Measurements from ENCODE around the gene TEX11. TPM values are rescaled to one million over a fixed set of nuclear protein-coding genes. Genes with fewer than 3 reads are reported as not detected.
"Not testable (repeated sequence)": the region's sequence is repeated elsewhere in the genome, so short reads cannot be mapped to it uniquely, and the experiment has no call there.

The TEX11 gene
- total and polyA plus RNA-seq, 4 donors: not detected

GRCh38 chrX:70754169-70754848 lies 154.2 kb downstream of the TEX11 start:
- H3K9me3 ChIP-seq (ENCODE audit: control insufficient read depth in 4 of 4, insufficient read depth in 3 of 4, low read length in 3 of 4): peaks cover 0 to 4% (median 2%) of the 10 kb centered on the region in 4 donors
- no peaks in the 10 kb centered on the region for H3K4me1 ChIP-seq (ENCODE audit: control insufficient read depth in 5 of 5, insufficient read depth in 5 of 5, low read length in 5 of 5)
- WGBS, 2 donors: 79 to 100% methylated on average over 2 of the region's 2 CpGs
- H3K9ac ChIP-seq (ENCODE audit: insufficient read depth in 1 of 2, low read length in 2 of 2): no peak overlapping the region
- H3K27me3 ChIP-seq (ENCODE audit: control insufficient read depth in 3 of 3, insufficient read depth in 3 of 3, low read length in 2 of 3): no peaks in the 10 kb centered on the region
- no peak for ATAC-seq (ENCODE audit: insufficient read depth, low FRiP score)
- no peak for DNase-seq
- H3K27ac ChIP-seq (ENCODE audit: low read depth in 1 of 2, low read length in 1 of 2): no peak overlapping the region
- H3K36me3 ChIP-seq (ENCODE audit: control insufficient read depth in 4 of 4, insufficient read depth in 4 of 4, low read length in 4 of 4): no peaks in the 10 kb centered on the region
- TF ChIP-seq CTCF (IDR thresholded peaks at IDR 0.05; ENCODE audit: control extremely low read depth, extremely low read depth): no peak
- H3K4me3 ChIP-seq: no peak overlapping the region

GRCh38 chrX:70733774-70734173 lies 174.7 kb downstream of the TEX11 start:
- H3K4me3 ChIP-seq; H3K9me3 ChIP-seq (ENCODE audit: control insufficient read depth in 4 of 4, insufficient read depth in 3 of 4, low read length in 3 of 4); H3K9ac ChIP-seq (ENCODE audit: insufficient read depth in 1 of 2, low read length in 2 of 2); H3K27me3 ChIP-seq (ENCODE audit: control insufficient read depth in 3 of 3, insufficient read depth in 3 of 3, low read length in 2 of 3); H3K4me1 ChIP-seq (ENCODE audit: control insufficient read depth in 5 of 5, insufficient read depth in 5 of 5, low read length in 5 of 5); ATAC-seq (ENCODE audit: insufficient read depth, low FRiP score); DNase-seq; H3K36me3 ChIP-seq (ENCODE audit: control insufficient read depth in 4 of 4, insufficient read depth in 4 of 4, low read length in 4 of 4); H3K27ac ChIP-seq (ENCODE audit: low read depth in 1 of 2, low read length in 1 of 2): not testable (repeated sequence)
- whole genome bisulfite sequencing, 2 donors: 87 to 89% methylated on average over 3 to 4 of the region's 5 CpGs

- H3K4me3 ChIP-seq; ATAC-seq (ENCODE audit: insufficient read depth, low FRiP score); H3K36me3 ChIP-seq (ENCODE audit: control insufficient read depth in 4 of 4, insufficient read depth in 4 of 4, low read length in 4 of 4); H3K9ac ChIP-seq (ENCODE audit: insufficient read depth in 1 of 2, low read length in 2 of 2); H3K9me3 ChIP-seq (ENCODE audit: control insufficient read depth in 4 of 4, insufficient read depth in 3 of 4, low read length in 3 of 4); H3K27ac ChIP-seq (ENCODE audit: low read depth in 1 of 2, low read length in 1 of 2); H3K4me1 ChIP-seq (ENCODE audit: control insufficient read depth in 5 of 5, insufficient read depth in 5 of 5, low read length in 5 of 5); H3K27me3 ChIP-seq (ENCODE audit: control insufficient read depth in 3 of 3, insufficient read depth in 3 of 3, low read length in 2 of 3); DNase-seq: not testable (repeated sequence)
- WGBS, 2 donors: 97 to 100% methylated on average over 1 of the region's 1 CpG
These were observed 180.6 kb downstream of the TEX11 start for GRCh38 chrX:70727961-70728360.

- ATAC-seq (ENCODE audit: insufficient read depth, low FRiP score) (no peak), DNase-seq (no peak)
- 68 to 97% methylated on average over 2 of the region's 2 CpGs for WGBS, 2 donors
These were observed 187.8 kb downstream of the TEX11 start for GRCh38 chrX:70720721-70721120.

GRCh38 chrX:70711336-70711735 lies 197.2 kb downstream of the TEX11 start:
- WGBS, 2 donors: 26 to 64% methylated on average over 1 of the region's 3 CpGs
- not testable (repeated sequence) for ATAC-seq (ENCODE audit: insufficient read depth, low FRiP score); H3K27me3 ChIP-seq (ENCODE audit: control insufficient read depth in 3 of 3, insufficient read depth in 3 of 3, low read length in 2 of 3); H3K9ac ChIP-seq (ENCODE audit: insufficient read depth in 1 of 2, low read length in 2 of 2); H3K4me1 ChIP-seq (ENCODE audit: control insufficient read depth in 5 of 5, insufficient read depth in 5 of 5, low read length in 5 of 5); H3K4me3 ChIP-seq; H3K9me3 ChIP-seq (ENCODE audit: control insufficient read depth in 4 of 4, insufficient read depth in 3 of 4, low read length in 3 of 4); DNase-seq; H3K36me3 ChIP-seq (ENCODE audit: control insufficient read depth in 4 of 4, insufficient read depth in 4 of 4, low read length in 4 of 4); H3K27ac ChIP-seq (ENCODE audit: low read depth in 1 of 2, low read length in 1 of 2)

More at GRCh38 chrX:70720721-70721120, 187.8 kb downstream of the TEX11 start:
- Histone ChIP-seq H3K4me3 (no peak overlapping the region), H3K27me3 (ENCODE audit: control insufficient read depth in 3 of 3, insufficient read depth in 3 of 3, low read length in 2 of 3) (no peaks in the 10 kb centered on the region), H3K9ac (ENCODE audit: insufficient read depth in 1 of 2, low read length in 2 of 2) (no peak overlapping the region), H3K27ac (ENCODE audit: low read depth in 1 of 2, low read length in 1 of 2) (no peak overlapping the region), H3K36me3 (ENCODE audit: control insufficient read depth in 4 of 4, insufficient read depth in 4 of 4, low read length in 4 of 4) (no peaks in the 10 kb centered on the region), H3K9me3 (ENCODE audit: control insufficient read depth in 4 of 4, insufficient read depth in 3 of 4, low read length in 3 of 4) (no peaks in the 10 kb centered on the region), H3K4me1 (ENCODE audit: control insufficient read depth in 5 of 5, insufficient read depth in 5 of 5, low read length in 5 of 5) (no peaks in the 10 kb centered on the region)
- TF ChIP-seq CTCF (IDR thresholded peaks at IDR 0.05; ENCODE audit: control extremely low read depth, extremely low read depth): no peak
